ENCODE results near the gene SLC39A11.

DNA sequence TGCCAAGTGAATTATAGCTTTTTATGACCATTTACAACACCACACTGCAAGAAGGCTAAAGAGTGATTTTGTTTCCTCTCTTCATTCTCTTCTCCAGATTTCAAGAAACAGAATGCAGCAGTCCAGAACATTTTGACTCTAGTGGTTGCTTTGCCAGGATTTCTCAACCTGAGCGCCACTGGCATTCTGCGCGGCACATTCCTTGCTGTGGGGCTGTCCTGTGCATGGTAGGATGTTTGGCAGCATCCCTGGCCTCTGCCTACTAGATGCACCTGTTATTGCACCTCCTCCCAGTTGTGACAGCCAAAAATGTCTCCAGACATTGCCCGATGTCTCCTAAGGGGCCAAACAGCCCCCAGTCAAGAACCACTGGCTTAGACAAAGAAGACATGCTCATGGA is 25.7 kb upstream of the SLC39A11 start:
- TF ChIP-seq, protein P1, sequence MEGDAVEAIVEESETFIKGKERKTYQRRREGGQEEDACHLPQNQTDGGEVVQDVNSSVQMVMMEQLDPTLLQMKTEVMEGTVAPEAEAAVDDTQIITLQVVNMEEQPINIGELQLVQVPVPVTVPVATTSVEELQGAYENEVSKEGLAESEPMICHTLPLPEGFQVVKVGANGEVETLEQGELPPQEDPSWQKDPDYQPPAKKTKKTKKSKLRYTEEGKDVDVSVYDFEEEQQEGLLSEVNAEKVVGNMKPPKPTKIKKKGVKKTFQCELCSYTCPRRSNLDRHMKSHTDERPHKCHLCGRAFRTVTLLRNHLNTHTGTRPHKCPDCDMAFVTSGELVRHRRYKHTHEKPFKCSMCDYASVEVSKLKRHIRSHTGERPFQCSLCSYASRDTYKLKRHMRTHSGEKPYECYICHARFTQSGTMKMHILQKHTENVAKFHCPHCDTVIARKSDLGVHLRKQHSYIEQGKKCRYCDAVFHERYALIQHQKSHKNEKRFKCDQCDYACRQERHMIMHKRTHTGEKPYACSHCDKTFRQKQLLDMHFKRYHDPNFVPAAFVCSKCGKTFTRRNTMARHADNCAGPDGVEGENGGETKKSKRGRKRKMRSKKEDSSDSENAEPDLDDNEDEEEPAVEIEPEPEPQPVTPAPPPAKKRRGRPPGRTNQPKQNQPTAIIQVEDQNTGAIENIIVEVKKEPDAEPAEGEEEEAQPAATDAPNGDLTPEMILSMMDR (conservative IDR thresholded peaks at IDR 0.05 in 1 of 2, IDR thresholded peaks at IDR 0.05 in 1 of 2; ENCODE audit: low read depth in 1 of 2, low read length in 2 of 2), result no peak
- no peak for TF ChIP-seq EZH2 (IDR thresholded peaks at IDR 0.05; ENCODE audit: low read length, missing control alignments)

Measured in fibroblast of lung (primary cell).